Keratinocyte (primary cell): Measurements from ENCODE around the gene C3orf33.

Source experiments
- EZH2 ChIP-seq: IDR thresholded peaks from one replicate; pipeline ENCODE4 v1.6.1; 2012; ENCODE audit warnings: inconsistent platforms, mild to moderate bottlenecking, low read length, moderate library complexity
- TF ChIP-seq, protein P1 (sequence below), 3 experiments: IDR thresholded peaks in 1 of 3; conservative IDR thresholded peaks in 1 of 3; optimal IDR thresholded peaks in 1 of 3; 2 replicates in 2 of 3; 3 replicates in 1 of 3; pipeline versions ENCODE3 to v1.5.1; 2011; ENCODE audit warnings: low read length in 3 of 3, mild to moderate bottlenecking in 3 of 3, moderate library complexity in 2 of 3, control low read depth in 1 of 3, inconsistent platforms in 1 of 3; ENCODE audit not compliant: insufficient read depth in 2 of 3; ENCODE audit errors: extremely low read depth in 1 of 3

DNA sequence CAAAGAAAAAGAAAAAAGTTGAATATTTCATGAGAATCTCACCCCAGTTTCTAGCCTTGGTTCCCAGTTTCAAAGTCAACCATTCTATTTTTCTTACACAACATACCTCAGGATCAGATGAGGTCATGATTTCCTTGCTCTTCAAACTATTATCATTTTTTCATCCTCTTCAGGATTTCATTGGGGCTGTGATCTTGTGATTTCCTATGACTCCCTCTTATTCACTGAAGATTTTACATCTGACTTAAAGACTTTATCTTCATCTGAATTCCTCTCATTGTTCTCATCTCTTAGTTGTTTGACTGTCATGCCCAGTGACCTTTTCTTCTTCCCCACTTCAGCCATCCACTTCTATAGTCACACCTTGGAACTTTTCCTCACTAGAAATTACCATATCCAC, 3.1 kb upstream of the C3orf33 start:
- no peak for TF ChIP-seq EZH2
- TF ChIP-seq, protein P1, sequence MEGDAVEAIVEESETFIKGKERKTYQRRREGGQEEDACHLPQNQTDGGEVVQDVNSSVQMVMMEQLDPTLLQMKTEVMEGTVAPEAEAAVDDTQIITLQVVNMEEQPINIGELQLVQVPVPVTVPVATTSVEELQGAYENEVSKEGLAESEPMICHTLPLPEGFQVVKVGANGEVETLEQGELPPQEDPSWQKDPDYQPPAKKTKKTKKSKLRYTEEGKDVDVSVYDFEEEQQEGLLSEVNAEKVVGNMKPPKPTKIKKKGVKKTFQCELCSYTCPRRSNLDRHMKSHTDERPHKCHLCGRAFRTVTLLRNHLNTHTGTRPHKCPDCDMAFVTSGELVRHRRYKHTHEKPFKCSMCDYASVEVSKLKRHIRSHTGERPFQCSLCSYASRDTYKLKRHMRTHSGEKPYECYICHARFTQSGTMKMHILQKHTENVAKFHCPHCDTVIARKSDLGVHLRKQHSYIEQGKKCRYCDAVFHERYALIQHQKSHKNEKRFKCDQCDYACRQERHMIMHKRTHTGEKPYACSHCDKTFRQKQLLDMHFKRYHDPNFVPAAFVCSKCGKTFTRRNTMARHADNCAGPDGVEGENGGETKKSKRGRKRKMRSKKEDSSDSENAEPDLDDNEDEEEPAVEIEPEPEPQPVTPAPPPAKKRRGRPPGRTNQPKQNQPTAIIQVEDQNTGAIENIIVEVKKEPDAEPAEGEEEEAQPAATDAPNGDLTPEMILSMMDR (optimal IDR thresholded peaks at IDR 0.05 in 1 of 3, IDR thresholded peaks at IDR 0.05 in 1 of 3, conservative IDR thresholded peaks at IDR 0.05 in 1 of 3; ENCODE audit: extremely low read depth in 1 of 3, insufficient read depth in 2 of 3, low read length in 3 of 3): no peak
